Type B pancreatic cell (in vitro differentiated cells): ENCODE results near the gene HTR4. TPM values are rescaled to one million over a fixed set of nuclear protein-coding genes. Genes with fewer than 3 reads are reported as not detected.

Experiments
- DNase-seq: peaks from one replicate; pipeline ENCODE4 v3.0.0; 2021; ENCODE audit warnings: mixed read lengths; ENCODE audit not compliant: unreplicated experiment; ENCODE audit errors: extremely low spot score
- H3K27ac Mint-ChIP-seq: 2 replicates; pipeline ENCODE4 v1.8.0; 2021; ENCODE audit warnings: mild to moderate bottlenecking, mixed read lengths
- H3K27me3 Mint-ChIP-seq: 2 replicates; pipeline ENCODE4 v1.8.0; 2021; ENCODE audit warnings: mixed read lengths
- H3K36me3 Mint-ChIP-seq: 2 replicates; pipeline ENCODE4 v1.8.0; 2021; ENCODE audit warnings: mixed read lengths
- H3K4me1 Mint-ChIP-seq: one replicate; pipeline ENCODE4 v1.8.0; 2021; ENCODE audit warnings: mixed read lengths; ENCODE audit not compliant: unreplicated experiment
- H3K4me3 Mint-ChIP-seq: 2 replicates; pipeline ENCODE4 v1.8.0; 2021; ENCODE audit warnings: mild to moderate bottlenecking, mixed read lengths
- H3K9me3 Mint-ChIP-seq: 2 replicates; pipeline ENCODE4 v1.8.0; 2021; ENCODE audit warnings: mixed read lengths
- total RNA-seq: library from RNA; stranded (reverse); gene quantifications from 2 replicates; pipeline ENCODE4 v1.2.1, GENCODE V29; 2021; ENCODE audit warnings: low replicate concordance
- TF ChIP-seq, protein P1 (sequence below): fragments of 200-600 bp; sonication (generic); conservative IDR thresholded peaks from 2 replicates; pipeline ENCODE4 v1.5.0; 2021; ENCODE audit warnings: antibody characterized with exemption, mild to moderate bottlenecking

The HTR4 gene
- total RNA-seq, 1 donor from 2014 or later: 0.29 TPM

GRCh38 chr5:148583421-148583965 lies 70.8 kb downstream of the HTR4 start:
- H3K27me3 Mint-ChIP-seq: no peaks in the 10 kb centered on the region
- TF ChIP-seq, protein P1, sequence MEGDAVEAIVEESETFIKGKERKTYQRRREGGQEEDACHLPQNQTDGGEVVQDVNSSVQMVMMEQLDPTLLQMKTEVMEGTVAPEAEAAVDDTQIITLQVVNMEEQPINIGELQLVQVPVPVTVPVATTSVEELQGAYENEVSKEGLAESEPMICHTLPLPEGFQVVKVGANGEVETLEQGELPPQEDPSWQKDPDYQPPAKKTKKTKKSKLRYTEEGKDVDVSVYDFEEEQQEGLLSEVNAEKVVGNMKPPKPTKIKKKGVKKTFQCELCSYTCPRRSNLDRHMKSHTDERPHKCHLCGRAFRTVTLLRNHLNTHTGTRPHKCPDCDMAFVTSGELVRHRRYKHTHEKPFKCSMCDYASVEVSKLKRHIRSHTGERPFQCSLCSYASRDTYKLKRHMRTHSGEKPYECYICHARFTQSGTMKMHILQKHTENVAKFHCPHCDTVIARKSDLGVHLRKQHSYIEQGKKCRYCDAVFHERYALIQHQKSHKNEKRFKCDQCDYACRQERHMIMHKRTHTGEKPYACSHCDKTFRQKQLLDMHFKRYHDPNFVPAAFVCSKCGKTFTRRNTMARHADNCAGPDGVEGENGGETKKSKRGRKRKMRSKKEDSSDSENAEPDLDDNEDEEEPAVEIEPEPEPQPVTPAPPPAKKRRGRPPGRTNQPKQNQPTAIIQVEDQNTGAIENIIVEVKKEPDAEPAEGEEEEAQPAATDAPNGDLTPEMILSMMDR: no peak
- H3K9me3 Mint-ChIP-seq: no peaks in the 10 kb centered on the region
- no peak overlapping the region for H3K27ac Mint-ChIP-seq
- no peaks in the 10 kb centered on the region for H3K4me1 Mint-ChIP-seq
- DNase-seq: no peak
- no peaks in the 10 kb centered on the region for H3K36me3 Mint-ChIP-seq
- no peak overlapping the region for H3K4me3 Mint-ChIP-seq

GRCh38 chr5:148574167-148574566 lies 80.2 kb downstream of the HTR4 start:
- Mint-ChIP-seq H3K9me3 (no peaks in the 10 kb centered on the region), H3K27ac (no peak overlapping the region), H3K4me3 (no peak overlapping the region), H3K27me3 (peaks cover 8% of the 10 kb centered on the region), H3K4me1 (no peaks in the 10 kb centered on the region), H3K36me3 (no peaks in the 10 kb centered on the region)
- no peak for DNase-seq
- TF ChIP-seq, protein P1: no peak

- Mint-ChIP-seq H3K27ac (no peak overlapping the region), H3K9me3 (no peaks in the 10 kb centered on the region), H3K4me3 (no peak overlapping the region), H3K27me3 (peaks cover 8% of the 10 kb centered on the region), H3K36me3 (no peaks in the 10 kb centered on the region), H3K4me1 (no peaks in the 10 kb centered on the region)
- TF ChIP-seq, protein P1: no peak
- DNase-seq: no peak
Observed at GRCh38 chr5:148573374-148573773, 81.0 kb downstream of the HTR4 start.

- Mint-ChIP-seq H3K36me3 (no peaks in the 10 kb centered on the region), H3K27ac (no peak overlapping the region), H3K4me3 (no peak overlapping the region), H3K27me3 (peaks cover 11% of the 10 kb centered on the region), H3K9me3 (no peaks in the 10 kb centered on the region), H3K4me1 (no peaks in the 10 kb centered on the region)
- TF ChIP-seq, protein P1: no peak
- DNase-seq: no peak
Observed at GRCh38 chr5:148569948-148570347, 84.4 kb downstream of the HTR4 start.

- Mint-ChIP-seq H3K4me1 (peaks cover 5% of the 10 kb centered on the region), H3K9me3 (no peaks in the 10 kb centered on the region)
- no peak for DNase-seq
Observed at GRCh38 chr5:148565148-148565547, 89.2 kb downstream of the HTR4 start.

More at GRCh38 chr5:148565148-148565547, 89.2 kb downstream of the HTR4 start:
- no peaks in the 10 kb centered on the region for H3K36me3 Mint-ChIP-seq
- H3K4me3 Mint-ChIP-seq: no peak overlapping the region
- no peak overlapping the region for H3K27ac Mint-ChIP-seq
- TF ChIP-seq, protein P1: no peak
- peaks cover 6% of the 10 kb centered on the region for H3K27me3 Mint-ChIP-seq
